Lung (tissue), 12 donors: ENCODE results near the gene MPL. TPM values are rescaled to one million over a fixed set of nuclear protein-coding genes. Genes with fewer than 3 reads are reported as not detected.

Experiments
- ATAC-seq: fragments of 200-7000 bp; cut with Tn5 transposase; one replicate; pipeline ENCODE4 v1.9.1; 2020; ENCODE audit warnings: moderate number of reproducible peaks; ENCODE audit not compliant: insufficient read depth, low FRiP score
- DNase-seq, 3 donors: peaks; one replicate each; pipeline ENCODE4 v3.0.0-alpha.2; 2013 to 2017
- H3K27ac ChIP-seq, 2 donors: one replicate each; pipeline ENCODE4 v1.5.1; 2013; ENCODE audit warnings: mild to moderate bottlenecking in 2 of 2, moderate library complexity in 2 of 2, control low read depth in 1 of 2, inconsistent platforms in 1 of 2, low read depth in 1 of 2, low read length in 1 of 2
- H3K27me3 ChIP-seq, 3 donors: one replicate each; pipeline ENCODE4 v1.5.1; 2013; ENCODE audit warnings: low read length in 2 of 3; ENCODE audit not compliant: control insufficient read depth in 3 of 3, insufficient read depth in 3 of 3
- H3K36me3 ChIP-seq, 4 donors: one replicate each; pipeline ENCODE4 v1.5.1; 2013; ENCODE audit warnings: low read length in 4 of 4, mild to moderate bottlenecking in 1 of 4, moderate library complexity in 1 of 4; ENCODE audit not compliant: control insufficient read depth in 4 of 4, insufficient read depth in 4 of 4
- H3K4me1 ChIP-seq, 5 donors: one replicate each; pipeline ENCODE4 v1.5.1; 2013; ENCODE audit warnings: low read length in 5 of 5, mild to moderate bottlenecking in 2 of 5, moderate library complexity in 1 of 5; ENCODE audit not compliant: control insufficient read depth in 5 of 5, insufficient read depth in 5 of 5
- H3K4me3 ChIP-seq: one replicate; pipeline ENCODE4 v1.5.1; 2013; ENCODE audit warnings: mild to moderate bottlenecking, control low read depth, moderate library complexity
- H3K9ac ChIP-seq, 2 donors: one replicate each; pipeline ENCODE4 v1.5.1; 2013; ENCODE audit warnings: low read length in 2 of 2, control low read depth in 1 of 2; ENCODE audit not compliant: insufficient read depth in 1 of 2
- H3K9me3 ChIP-seq, 4 donors: one replicate each; pipeline ENCODE4 v1.5.1; 2013; ENCODE audit warnings: low read length in 3 of 4, mild to moderate bottlenecking in 1 of 4, moderate library complexity in 1 of 4; ENCODE audit not compliant: control insufficient read depth in 4 of 4, insufficient read depth in 3 of 4
- CTCF ChIP-seq: IDR thresholded peaks from 2 replicates; pipeline ENCODE4 v1.5.1; 2012; ENCODE audit warnings: mild to moderate bottlenecking; ENCODE audit errors: control extremely low read depth, extremely low read depth
- WGBS, 2 donors: extraction: QIAGEN DNeasy Blood & Tissue Kit; methylation state at CpG; one replicate each; pipeline ENCODE4 v1.1.7; 2013; 5-methylcytosine and 5-hydroxymethylcytosine counted together
- polyA plus RNA-seq, 2 donors: library from polyadenylated mRNA; stranded (reverse); fragments of 200-250 nt; gene quantifications; one replicate each; pipeline ENCODE4 v1.2.1, GENCODE V29; 2013
- total RNA-seq, 2 donors: library from RNA; depleted of rRNA in 1 of 2; stranded (reverse); fragments of >200 nt in 1 of 2; gene quantifications; one replicate each; pipeline ENCODE4 v1.2.1, GENCODE V29; 2014 to 2021
- donor health status: control.
- donor health status: control.
- donor health status: Bipolar disorder and iron deficiency.
- donor health status: healthy.
- donor health status: DM: yes; HTN: yes; CAD: no.

Gene MPL
- total and polyA plus RNA-seq, 4 donors = 0.12 to 0.67 (median 0.43) TPM

- Histone ChIP-seq H3K9me3 (no peaks in the 10 kb centered on the region), H3K27ac (no peak overlapping the region), H3K9ac (no peak overlapping the region), H3K27me3 (no peaks in the 10 kb centered on the region), H3K4me3 (no peak overlapping the region), H3K4me1 (peaks cover 0 to 14% (median 6%) of the 10 kb centered on the region in 5 donors), H3K36me3 (no peaks in the 10 kb centered on the region)
- WGBS, 2 donors = 83 to 88% methylated on average over 2 of the region's 2 CpGs
- ATAC-seq (no peak), DNase-seq (no peak)
- no peak for TF ChIP-seq CTCF
Measured at GRCh38 chr1:43354471-43354870, 16.9 kb downstream of the MPL start.

- Histone ChIP-seq H3K36me3 (no peaks in the 10 kb centered on the region), H3K27me3 (no peaks in the 10 kb centered on the region), H3K9ac (no peak overlapping the region), H3K27ac (no peak overlapping the region), H3K4me1 (peaks cover 0 to 17% (median 6%) of the 10 kb centered on the region in 5 donors), H3K4me3 (no peak overlapping the region), H3K9me3 (no peaks in the 10 kb centered on the region)
- TF ChIP-seq CTCF = no peak
- WGBS, 2 donors = 94 to 100% methylated on average over 2 of the region's 2 CpGs
- DNase-seq (no peak), ATAC-seq (no peak)
Measured at GRCh38 chr1:43354936-43355335, 17.3 kb downstream of the MPL start.

- Histone ChIP-seq H3K27me3 (no peaks in the 10 kb centered on the region), H3K4me3 (no peak overlapping the region), H3K36me3 (peaks cover 0 to 13% (median 8%) of the 10 kb centered on the region in 4 donors), H3K27ac (no peak overlapping the region), H3K9ac (no peak overlapping the region), H3K4me1 (peaks cover 0 to 29% (median 6%) of the 10 kb centered on the region in 5 donors), H3K9me3 (no peaks in the 10 kb centered on the region)
- DNase-seq (no peak), ATAC-seq (no peak)
- TF ChIP-seq CTCF = no peak
- WGBS, 2 donors = 90 to 92% methylated on average over 4 of the region's 4 CpGs
Measured at GRCh38 chr1:43357251-43357650, 19.6 kb downstream of the MPL start.
